Measurements from ENCODE around the gene MRPL54.

The MRPL54 gene

GRCh38 chr19:3776479-3777040 lies 14.1 kb downstream of the MRPL54 start:
- H3K4me3 ChIP-seq (ENCODE audit: low read depth, low read length): no peak overlapping the region
- TF ChIP-seq, protein P1, sequence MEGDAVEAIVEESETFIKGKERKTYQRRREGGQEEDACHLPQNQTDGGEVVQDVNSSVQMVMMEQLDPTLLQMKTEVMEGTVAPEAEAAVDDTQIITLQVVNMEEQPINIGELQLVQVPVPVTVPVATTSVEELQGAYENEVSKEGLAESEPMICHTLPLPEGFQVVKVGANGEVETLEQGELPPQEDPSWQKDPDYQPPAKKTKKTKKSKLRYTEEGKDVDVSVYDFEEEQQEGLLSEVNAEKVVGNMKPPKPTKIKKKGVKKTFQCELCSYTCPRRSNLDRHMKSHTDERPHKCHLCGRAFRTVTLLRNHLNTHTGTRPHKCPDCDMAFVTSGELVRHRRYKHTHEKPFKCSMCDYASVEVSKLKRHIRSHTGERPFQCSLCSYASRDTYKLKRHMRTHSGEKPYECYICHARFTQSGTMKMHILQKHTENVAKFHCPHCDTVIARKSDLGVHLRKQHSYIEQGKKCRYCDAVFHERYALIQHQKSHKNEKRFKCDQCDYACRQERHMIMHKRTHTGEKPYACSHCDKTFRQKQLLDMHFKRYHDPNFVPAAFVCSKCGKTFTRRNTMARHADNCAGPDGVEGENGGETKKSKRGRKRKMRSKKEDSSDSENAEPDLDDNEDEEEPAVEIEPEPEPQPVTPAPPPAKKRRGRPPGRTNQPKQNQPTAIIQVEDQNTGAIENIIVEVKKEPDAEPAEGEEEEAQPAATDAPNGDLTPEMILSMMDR (IDR thresholded peaks at IDR 0.05; ENCODE audit: low read depth, low read length): no peak

DNA sequence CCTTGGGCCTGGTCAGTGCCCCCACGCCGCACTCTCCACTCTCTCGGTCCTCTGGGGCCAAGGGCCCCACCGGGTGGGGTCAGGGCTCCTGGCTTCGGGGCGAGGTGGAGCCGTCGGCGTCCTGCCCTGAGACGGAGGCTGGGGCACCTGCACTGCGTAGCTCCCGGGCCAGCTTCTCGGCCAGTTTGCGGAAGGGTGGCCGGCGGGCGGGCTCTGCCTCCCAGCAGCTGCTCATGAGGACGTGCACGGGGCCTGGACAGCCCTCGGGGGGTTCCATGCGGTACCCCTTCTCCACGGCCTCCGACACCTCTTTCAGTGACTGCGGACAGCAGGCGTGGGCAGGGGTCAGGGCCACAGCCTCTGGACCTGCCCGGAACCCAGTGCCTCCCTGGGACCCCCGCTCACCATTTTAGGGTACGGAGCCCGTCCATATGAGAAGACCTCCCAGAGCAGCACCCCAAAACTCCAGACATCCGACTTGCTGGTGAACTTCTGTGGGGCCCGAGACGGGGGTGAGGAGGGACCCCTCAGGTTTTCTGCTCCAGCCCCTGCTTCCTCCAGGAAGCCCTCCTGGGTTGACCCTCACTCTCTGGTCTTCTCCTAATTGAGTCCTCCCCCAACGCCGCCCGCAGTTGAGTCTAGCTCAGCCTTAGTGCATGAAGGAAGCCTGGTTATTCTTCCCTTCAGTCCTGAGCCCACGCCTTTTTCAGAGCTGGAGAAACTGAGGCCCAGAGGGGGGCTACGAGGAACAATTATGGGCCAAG lies 15.8 kb downstream of the MRPL54 start:
- H3K4me3 ChIP-seq (ENCODE audit: low read depth, low read length): no peak overlapping the region
- TF ChIP-seq, protein P1 (IDR thresholded peaks at IDR 0.05; ENCODE audit: low read depth, low read length): no peak

DNA sequence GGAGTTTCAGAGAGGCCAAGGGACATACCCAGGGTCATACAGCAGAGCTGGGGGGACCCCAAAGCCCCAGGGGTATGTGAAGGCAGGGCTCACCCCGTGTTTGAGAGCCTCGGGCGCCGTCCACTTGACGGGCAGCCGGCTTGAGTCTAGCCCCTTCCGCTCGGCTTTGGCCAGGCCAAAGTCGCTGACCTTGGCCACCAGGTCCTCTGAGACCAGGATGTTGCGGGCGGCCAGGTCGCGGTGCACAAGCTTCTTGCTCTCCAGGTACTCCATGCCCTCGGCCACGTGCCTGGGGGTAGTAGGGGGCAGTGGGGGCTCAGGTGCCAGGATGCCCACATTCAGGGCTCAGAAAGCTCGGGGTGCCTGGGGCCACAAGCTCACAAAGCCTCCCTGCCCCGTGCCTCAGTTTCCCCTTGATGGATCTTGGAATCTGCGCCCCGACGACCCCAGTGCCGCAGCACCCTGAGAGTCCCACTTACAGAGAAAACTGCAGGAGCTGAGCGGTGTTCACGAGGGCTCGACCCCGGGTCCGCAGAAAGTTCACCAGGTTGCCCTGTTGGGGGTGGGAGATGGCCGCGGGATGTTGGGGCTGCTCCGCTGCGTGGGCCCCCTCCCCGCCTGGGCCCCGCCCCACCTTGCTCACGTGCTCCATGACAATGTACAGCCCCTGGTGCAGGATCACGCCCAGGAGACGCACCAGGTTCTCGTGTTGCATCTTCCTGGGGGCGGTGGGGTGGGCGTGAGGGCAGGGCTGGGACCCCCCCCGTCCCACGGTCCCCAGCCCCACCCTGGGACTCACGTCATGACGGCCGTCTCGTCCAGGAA lies 16.6 kb downstream of the MRPL54 start:
- TF ChIP-seq, protein P1 (IDR thresholded peaks at IDR 0.05; ENCODE audit: low read depth, low read length): no peak

DNA sequence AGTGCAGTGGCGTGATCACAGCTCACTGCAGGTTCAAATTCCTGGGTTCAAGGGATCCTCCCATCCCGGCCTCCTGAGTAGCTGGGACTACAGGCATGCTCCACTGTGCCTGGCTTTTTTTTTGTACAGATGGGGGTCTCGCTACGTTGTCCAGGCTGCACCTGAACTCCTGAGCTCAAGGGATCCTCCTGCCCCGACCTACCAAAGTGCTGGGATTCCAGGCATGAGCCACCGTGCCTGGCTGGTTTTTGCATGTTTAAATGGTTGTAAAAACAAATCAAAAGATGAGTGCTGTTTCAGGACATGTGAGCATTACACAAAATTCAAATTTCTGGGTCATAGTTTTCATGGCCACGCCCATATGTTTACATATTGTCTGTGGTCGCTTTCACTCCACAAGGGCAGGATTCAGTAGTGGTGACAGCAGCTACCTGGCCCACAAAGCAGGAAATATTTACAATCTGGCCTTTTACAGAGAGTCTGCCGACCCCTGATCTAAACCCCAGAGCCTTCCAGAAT lies 18.4 kb downstream of the MRPL54 start:
- no peak overlapping the region for H3K4me3 ChIP-seq (ENCODE audit: low read depth, low read length)
- TF ChIP-seq, protein P1 (IDR thresholded peaks at IDR 0.05; ENCODE audit: low read depth, low read length): no peak

More for the DNA sequence above, 16.6 kb downstream of the MRPL54 start:
- no peak overlapping the region for H3K4me3 ChIP-seq (ENCODE audit: low read depth, low read length)

GRCh38 chr19:3781603-3782002 lies 19.1 kb downstream of the MRPL54 start:
- no peak overlapping the region for H3K4me3 ChIP-seq (ENCODE audit: low read depth, low read length)

DNA sequence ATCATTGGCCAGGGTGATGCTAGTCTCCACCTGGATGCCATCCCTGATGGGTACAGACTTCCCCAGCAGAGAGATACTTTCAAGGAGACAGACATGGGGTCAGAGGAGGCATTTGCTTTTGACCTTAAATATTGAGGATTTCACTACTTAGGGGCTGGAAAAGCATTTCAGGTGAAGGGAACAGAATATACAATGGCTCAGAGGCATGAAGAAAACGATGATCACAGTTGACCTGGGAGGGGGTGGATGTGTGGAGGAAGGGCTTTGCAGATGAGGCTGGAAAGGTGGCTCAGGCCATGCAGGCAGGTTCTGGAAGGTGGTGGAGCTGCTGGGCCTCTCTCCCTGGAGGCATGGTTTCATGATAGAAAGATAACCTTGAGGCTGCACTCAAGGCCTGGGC lies 19.8 kb downstream of the MRPL54 start:
- TF ChIP-seq, protein P1 (IDR thresholded peaks at IDR 0.05; ENCODE audit: low read depth, low read length): no peak
- H3K4me3 ChIP-seq (ENCODE audit: low read depth, low read length): no peak overlapping the region

More at GRCh38 chr19:3781603-3782002, 19.1 kb downstream of the MRPL54 start:
- TF ChIP-seq, protein P1 (IDR thresholded peaks at IDR 0.05; ENCODE audit: low read depth, low read length): no peak

Data from WI38 (cell line).